ENCODE results near the gene NR2F1.
A peak's percentile ranks its signal among the peaks of the same experiment; 100 is the strongest.

The NR2F1 gene

GRCh38 chr5:93582677-93583438, at the start of gene NR2F1 (continued):
- TF ChIP-seq ZBTB44 (tag by site-specific recombination; IDR thresholded peaks at IDR 0.05) (no peak; the same call in 1 of the 2 replicates), ZBTB7A (tag by site-specific recombination; IDR thresholded peaks at IDR 0.05; ENCODE audit: low read depth) (peak; percentile 95), ZBTB11 (tag by site-specific recombination; conservative IDR thresholded peaks at IDR 0.05; ENCODE audit: low read depth) (peak; percentile 26; the same call in 1 of the 2 replicates), ZNF561 (tag by site-specific recombination; IDR thresholded peaks at IDR 0.05; ENCODE audit: borderline replicate concordance) (peak; percentile 98), SETDB1 (IDR thresholded peaks at IDR 0.05; ENCODE audit: insufficient read length, low read length) (no peak), ZNF791 (tag by site-specific recombination; IDR thresholded peaks at IDR 0.05) (no peak), ZNF510 (tag by site-specific recombination; IDR thresholded peaks at IDR 0.05; ENCODE audit: insufficient replicate concordance) (peak; percentile 56), ZNF544 (tag by site-specific recombination; IDR thresholded peaks at IDR 0.05) (no peak), ZNF843 (tag by site-specific recombination; IDR thresholded peaks at IDR 0.05) (peak; percentile 92), ZNF174 (tag by site-specific recombination; IDR thresholded peaks at IDR 0.05) (no peak), ZNF513 (tag by site-specific recombination; IDR thresholded peaks at IDR 0.05) (peak; percentile 57; the same call in 1 of the 2 replicates), REST (tag by site-specific recombination; IDR thresholded peaks at IDR 0.05) (peak; percentile 67), ZNF132 (tag by site-specific recombination; IDR thresholded peaks at IDR 0.05; ENCODE audit: borderline replicate concordance) (no peak), TSHZ1 (tag by site-specific recombination; IDR thresholded peaks at IDR 0.05; ENCODE audit: borderline replicate concordance) (peak; percentile 99), ZSCAN16 (tag by site-specific recombination; IDR thresholded peaks at IDR 0.05) (peak; percentile 96), PATZ1 (tag by site-specific recombination; IDR thresholded peaks at IDR 0.05) (peak; percentile 100), KLF16 (tag by site-specific recombination; IDR thresholded peaks at IDR 0.05) (peak; percentile 93), ZNF211 (tag by site-specific recombination; IDR thresholded peaks at IDR 0.05; ENCODE audit: low read depth) (no peak), PBX3 (CRISPR knock-in tag; IDR thresholded peaks at IDR 0.05) (no peak)
